ENCODE results near the gene PLEKHG4B.
"Not testable (repeated sequence)": the region's sequence is repeated elsewhere in the genome, so short reads cannot be mapped to it uniquely, and the experiment has no call there.

- not testable (repeated sequence) for TF ChIP-seq POLR2AphosphoS5, CTCF (IDR thresholded peaks at IDR 0.05)
Observed at GRCh38 chr5:60250-60649, 31.7 kb upstream of the PLEKHG4B start.
